HG02678 (cell line): ENCODE measurements around the gene FAR2.
"Not testable (repeated sequence)": the region's sequence is repeated elsewhere in the genome, so short reads cannot be mapped to it uniquely, and the experiment has no call there.

ENCODE experiments used
- ATAC-seq: cut with Tn5 transposase; IDR thresholded peaks from one replicate; pipeline ENCODE4 v1.9.1; 2021; ENCODE audit warnings: mild to moderate bottlenecking, moderate library complexity; ENCODE audit not compliant: unreplicated experiment

Gene FAR2

GRCh38 chr12:29277231-29277630, 128.2 kb downstream of the FAR2 start:
- no peak for ATAC-seq

- ATAC-seq = no peak
Observed at GRCh38 chr12:29278673-29279420, 129.8 kb downstream of the FAR2 start.

DNA sequence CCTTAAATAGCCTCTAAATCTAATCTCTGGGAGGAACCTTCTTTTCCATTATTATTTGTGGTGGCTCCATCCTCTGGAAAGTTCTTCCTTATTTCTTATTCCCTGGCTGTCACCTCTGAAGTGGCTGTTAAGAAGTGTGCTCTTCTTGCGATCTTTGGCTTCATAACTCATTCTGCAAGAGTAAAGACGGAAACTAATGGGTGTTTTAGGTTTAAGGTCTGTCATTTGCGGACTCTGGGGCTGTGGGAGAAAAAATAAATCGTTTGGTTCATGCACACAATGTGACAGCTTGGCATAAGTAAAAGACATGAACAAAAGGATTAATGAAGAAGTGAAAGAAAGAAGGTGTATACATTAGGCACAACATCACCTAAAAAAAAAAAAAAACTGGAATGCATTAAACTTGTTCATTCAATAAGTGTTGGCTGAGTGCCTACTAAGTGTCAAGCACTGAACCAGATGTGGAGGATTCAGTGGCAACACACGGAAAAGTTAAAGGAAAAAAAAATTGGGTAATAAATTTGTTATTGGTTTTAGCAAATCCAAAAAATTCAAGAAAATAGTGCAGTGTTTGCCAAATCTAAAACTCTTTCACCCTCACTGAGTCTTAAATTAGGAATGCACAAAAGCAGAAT, 132.4 kb downstream of the FAR2 start:
- no peak for ATAC-seq

DNA sequence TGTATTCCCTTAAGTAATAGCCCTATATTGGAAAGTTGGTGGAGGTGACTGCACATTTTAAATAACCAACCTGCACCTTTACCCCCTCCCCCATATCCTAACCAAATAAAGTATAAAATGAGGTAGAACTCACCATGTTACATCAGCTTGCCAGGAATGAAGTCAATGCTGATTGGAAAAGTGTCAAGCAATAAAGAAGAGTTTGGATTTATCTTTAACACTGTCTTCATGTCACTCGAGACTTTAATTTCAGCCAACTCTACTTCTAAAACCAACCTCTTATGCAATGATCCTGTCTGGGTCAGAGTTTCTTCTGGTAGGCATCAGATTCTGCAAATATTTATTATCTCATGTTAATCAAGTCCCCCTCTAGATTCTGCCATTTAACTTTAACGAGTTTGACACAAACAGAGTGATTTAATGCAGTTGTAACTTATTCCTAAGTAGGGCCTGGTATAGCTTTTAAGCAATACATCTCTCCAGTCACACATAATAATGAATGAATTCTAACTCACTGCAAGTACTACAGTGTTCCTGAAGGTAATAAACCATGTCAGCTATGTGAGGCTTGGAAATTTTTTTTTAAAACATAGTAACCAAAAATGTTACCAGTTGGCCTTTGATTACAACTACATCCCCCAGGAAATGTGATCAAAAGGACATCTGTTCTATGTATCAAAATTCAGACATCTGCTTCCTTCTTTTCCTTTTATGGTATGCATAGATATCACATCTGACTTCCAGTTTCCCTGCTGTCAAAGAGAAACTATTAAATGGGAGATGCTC, 133.1 kb downstream of the FAR2 start:
- no peak for ATAC-seq

GRCh38 chr12:29283969-29284700, 135.1 kb downstream of the FAR2 start:
- ATAC-seq = no peak

DNA sequence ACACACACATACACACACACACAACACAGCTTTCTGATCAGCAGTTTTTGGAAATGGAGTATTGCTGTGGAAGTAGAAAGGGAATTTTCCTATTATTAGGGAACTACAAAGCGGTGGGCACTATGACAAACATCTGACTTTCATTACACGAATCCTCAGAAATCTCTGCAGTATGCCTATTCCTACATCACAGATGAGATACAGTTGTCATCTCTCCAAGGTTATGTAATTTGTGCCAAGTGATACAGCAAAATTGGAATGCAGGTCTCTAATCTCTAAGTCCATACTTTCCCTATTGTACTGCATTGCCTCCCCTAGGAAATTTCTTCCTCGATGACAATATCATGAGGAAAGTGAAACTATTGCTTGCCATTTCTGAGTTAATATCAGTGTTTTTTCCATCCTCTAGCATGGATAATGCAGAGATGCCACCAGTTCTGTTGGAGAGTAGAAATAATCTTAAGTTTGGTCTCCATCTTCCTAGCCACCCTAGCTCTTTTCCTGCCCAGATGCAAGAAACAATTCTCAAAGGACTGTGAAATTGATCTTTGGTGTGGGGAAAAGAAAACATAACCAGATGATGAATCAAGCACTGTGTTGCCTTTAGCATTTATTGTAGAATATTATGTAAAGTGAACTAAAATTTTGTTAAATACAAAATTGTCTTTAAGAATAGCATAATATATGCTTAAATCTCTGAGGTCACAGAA, 137.2 kb downstream of the FAR2 start:
- ATAC-seq = no peak

- ATAC-seq = no peak
Observed at GRCh38 chr12:29287622-29288021, 138.5 kb downstream of the FAR2 start.

GRCh38 chr12:29288031-29288430, 139.0 kb downstream of the FAR2 start:
- no peak for ATAC-seq

DNA sequence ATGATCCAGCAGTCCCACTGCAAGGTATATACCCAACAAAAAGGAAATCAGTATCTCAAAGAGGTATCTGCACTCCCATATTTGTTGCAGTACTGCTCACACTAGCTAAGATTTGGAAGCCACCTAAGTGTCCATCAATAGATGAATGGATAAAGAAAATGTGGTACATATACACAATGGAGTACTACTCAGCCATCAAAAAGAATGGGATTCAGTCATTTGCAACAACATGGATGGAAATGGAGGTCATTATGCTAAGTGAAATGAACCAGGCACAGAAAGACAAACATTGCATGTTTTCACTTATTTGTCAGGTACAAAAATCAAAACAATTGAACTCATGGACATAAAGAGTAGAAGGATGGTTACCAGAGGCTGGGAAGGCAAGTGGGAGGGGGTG, 141.4 kb downstream of the FAR2 start:
- ATAC-seq = not testable (repeated sequence)

GRCh38 chr12:29291226-29291625, 142.1 kb downstream of the FAR2 start:
- no peak for ATAC-seq

- ATAC-seq = no peak
Observed at GRCh38 chr12:29299633-29300032, 150.6 kb downstream of the FAR2 start.

DNA sequence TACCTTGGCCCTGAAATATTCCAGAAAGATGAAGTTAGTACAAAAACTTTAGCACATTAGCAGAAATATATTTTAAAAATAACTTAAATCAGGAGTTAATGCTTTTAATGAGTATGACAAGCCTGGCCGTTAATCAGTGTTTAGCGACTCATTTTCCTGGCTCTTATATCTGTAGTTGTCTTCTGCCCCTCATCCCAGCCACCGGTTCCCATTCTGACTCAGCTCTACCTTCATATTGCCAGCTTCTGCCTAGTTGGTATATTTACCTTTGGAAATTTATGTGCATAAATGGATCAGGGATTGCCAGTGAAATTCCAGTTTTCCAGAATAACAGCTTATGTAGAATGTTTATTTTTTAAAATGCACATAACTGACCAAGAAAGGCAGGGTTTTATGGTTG, 152.0 kb downstream of the FAR2 start:
- ATAC-seq = no peak

DNA sequence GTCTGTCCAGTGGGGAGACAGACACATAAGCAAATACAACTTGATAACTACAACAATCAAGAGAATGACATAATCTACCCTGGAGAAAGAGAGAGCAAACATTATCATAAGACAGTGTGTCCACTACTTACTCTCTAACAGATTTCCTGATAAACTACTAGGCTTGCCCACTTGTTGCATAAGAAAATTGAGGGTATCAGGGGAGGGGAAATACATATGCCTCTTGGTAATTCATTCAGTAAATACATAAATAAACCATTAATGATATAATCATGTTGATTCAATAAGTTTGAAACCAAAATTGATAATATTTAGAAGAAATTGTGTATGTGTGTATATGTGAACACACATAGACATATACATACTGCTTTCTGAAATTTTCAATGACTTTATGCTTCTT, 155.3 kb downstream of the FAR2 start:
- no peak for ATAC-seq

DNA sequence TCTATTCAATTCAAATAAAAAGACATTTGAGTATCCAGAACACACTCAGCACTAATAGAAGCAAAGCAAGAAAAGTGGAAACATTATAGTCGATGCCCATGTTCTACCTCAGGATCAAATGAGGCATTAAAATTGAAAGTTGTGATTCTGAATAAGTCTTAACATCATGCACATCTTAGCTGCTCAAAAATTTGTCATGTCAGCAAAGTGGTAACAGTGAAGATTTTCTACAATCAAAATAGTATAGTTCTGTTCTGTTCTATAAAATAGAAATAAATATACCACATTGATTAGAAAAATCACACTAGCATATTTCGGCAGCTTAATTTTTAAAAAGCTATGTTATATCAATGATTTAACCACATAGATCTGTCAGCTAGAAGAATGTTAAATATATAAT, 157.2 kb downstream of the FAR2 start:
- no peak for ATAC-seq

- ATAC-seq = no peak
Observed at GRCh38 chr12:29306682-29307081, 157.6 kb downstream of the FAR2 start.

DNA sequence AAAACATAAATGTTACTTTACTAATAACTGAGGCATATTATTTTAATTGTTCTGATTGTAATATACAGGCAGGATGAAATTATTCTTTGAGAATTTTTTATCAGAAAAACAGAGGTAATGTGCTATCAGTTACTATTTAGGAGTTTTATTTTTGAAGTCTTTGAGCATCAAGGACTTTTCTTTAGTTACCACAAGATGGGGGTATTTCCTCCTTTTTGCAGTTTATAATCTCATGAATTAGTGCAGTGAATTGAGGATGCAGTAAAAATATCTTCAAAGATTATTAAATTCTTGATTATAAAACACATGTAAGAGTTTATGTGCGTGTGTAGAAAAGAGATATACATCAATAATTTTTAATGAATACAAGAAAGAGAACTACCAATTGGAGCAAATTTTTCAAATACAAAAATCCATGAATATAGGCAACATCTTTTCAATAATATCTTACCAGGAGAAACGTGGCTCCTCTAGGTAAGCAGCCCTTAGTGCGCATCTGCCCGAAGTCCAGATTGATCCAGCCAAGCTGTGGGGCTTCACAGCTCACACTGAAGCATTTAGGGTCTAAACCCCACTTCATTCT, 160.3 kb downstream of the FAR2 start:
- ATAC-seq = no peak

- ATAC-seq = no peak
Observed at GRCh38 chr12:29310899-29311298, 161.8 kb downstream of the FAR2 start.

GRCh38 chr12:29314416-29314815, 165.3 kb downstream of the FAR2 start:
- no peak for ATAC-seq

DNA sequence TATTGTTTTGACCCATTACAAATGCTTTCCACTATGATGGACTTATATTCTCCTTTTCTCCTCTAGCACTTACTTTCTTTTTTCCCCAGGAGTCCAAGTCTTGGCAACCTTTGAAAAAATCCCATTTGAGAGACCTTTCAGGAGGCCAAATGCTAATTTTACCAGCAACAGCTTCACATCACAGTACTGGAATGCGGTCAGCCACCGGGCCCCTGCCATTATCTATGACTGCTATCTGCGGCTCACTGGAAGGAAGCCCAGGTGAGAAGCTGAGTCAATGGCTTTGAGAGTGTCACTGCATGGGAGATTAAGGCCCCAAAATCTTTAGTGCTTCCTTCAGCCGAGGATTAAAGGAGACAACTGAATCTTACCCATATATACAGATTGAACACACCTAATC, 167.7 kb downstream of the FAR2 start:
- ATAC-seq = no peak
